ENCODE results near the gene PLN.

Gene PLN

GRCh38 chr6:118514689-118515088, 33.4 kb upstream of the PLN start:
- Histone ChIP-seq H3K4me3 (ENCODE audit: low read depth, low read length) (no peak overlapping the region), H3K9me3 (no peaks in the 10 kb centered on the region), H3K4me1 (no peaks in the 10 kb centered on the region), H3K27me3 (no peaks in the 10 kb centered on the region), H3K36me3 (no peaks in the 10 kb centered on the region)
- no peak for TF ChIP-seq CTCF (IDR thresholded peaks at IDR 0.05; ENCODE audit: low read depth, low read length)
- no peak for DNase-seq

GRCh38 chr6:118522422-118522821, 25.7 kb upstream of the PLN start:
- Histone ChIP-seq H3K27me3 (no peaks in the 10 kb centered on the region), H3K9me3 (no peaks in the 10 kb centered on the region), H3K36me3 (no peaks in the 10 kb centered on the region), H3K4me1 (no peaks in the 10 kb centered on the region), H3K4me3 (ENCODE audit: low read depth, low read length) (no peak overlapping the region)
- no peak for DNase-seq
- TF ChIP-seq CTCF (IDR thresholded peaks at IDR 0.05; ENCODE audit: low read depth, low read length) = no peak

- H3K36me3 ChIP-seq = no peaks in the 10 kb centered on the region
- H3K4me3 ChIP-seq (ENCODE audit: low read depth, low read length) = no peak overlapping the region
- TF ChIP-seq CTCF (IDR thresholded peaks at IDR 0.05; ENCODE audit: low read depth, low read length) = no peak
- no peaks in the 10 kb centered on the region for H3K9me3 ChIP-seq
- no peaks in the 10 kb centered on the region for H3K27me3 ChIP-seq
- no peaks in the 10 kb centered on the region for H3K4me1 ChIP-seq
- no peak for DNase-seq
Observed at GRCh38 chr6:118523216-118523615, 24.9 kb upstream of the PLN start.

GRCh38 chr6:118524686-118525085, 23.4 kb upstream of the PLN start:
- Histone ChIP-seq H3K9me3 (no peaks in the 10 kb centered on the region), H3K36me3 (no peaks in the 10 kb centered on the region), H3K27me3 (no peaks in the 10 kb centered on the region), H3K4me1 (no peaks in the 10 kb centered on the region), H3K4me3 (ENCODE audit: low read depth, low read length) (no peak overlapping the region)
- TF ChIP-seq CTCF (IDR thresholded peaks at IDR 0.05; ENCODE audit: low read depth, low read length) = no peak
- no peak for DNase-seq

GRCh38 chr6:118525913-118526780, 21.9 kb upstream of the PLN start:
- H3K4me3 ChIP-seq (ENCODE audit: low read depth, low read length) = no peak overlapping the region
- no peak for DNase-seq
- TF ChIP-seq CTCF (IDR thresholded peaks at IDR 0.05; ENCODE audit: low read depth, low read length) = no peak

GRCh38 chr6:118528129-118528528, 20.0 kb upstream of the PLN start:
- Histone ChIP-seq H3K4me1 (no peaks in the 10 kb centered on the region), H3K27me3 (no peaks in the 10 kb centered on the region), H3K36me3 (no peaks in the 10 kb centered on the region), H3K9me3 (no peaks in the 10 kb centered on the region), H3K4me3 (ENCODE audit: low read depth, low read length) (no peak overlapping the region)
- DNase-seq = no peak
- no peak for TF ChIP-seq CTCF (IDR thresholded peaks at IDR 0.05; ENCODE audit: low read depth, low read length)

More at GRCh38 chr6:118525913-118526780, 21.9 kb upstream of the PLN start:
- no peaks in the 10 kb centered on the region for H3K9me3 ChIP-seq
- H3K36me3 ChIP-seq = no peaks in the 10 kb centered on the region
- no peaks in the 10 kb centered on the region for H3K27me3 ChIP-seq
- H3K4me1 ChIP-seq = no peaks in the 10 kb centered on the region
